GM18511 (cell line): ENCODE measurements around the gene GJA10.
A peak's percentile ranks its signal among the peaks of the same experiment; 100 is the strongest.

Experiments
- ATAC-seq: cut with Tn5 transposase; IDR thresholded peaks from one replicate; pipeline ENCODE4 v1.9.1; 2021; ENCODE audit warnings: mild to moderate bottlenecking, moderate library complexity; ENCODE audit not compliant: unreplicated experiment

GJA10 gene

GRCh38 chr6:89916136-89916920, 22.1 kb downstream of the GJA10 start:
- ATAC-seq, result no peak

GRCh38 chr6:89917216-89917615, 22.9 kb downstream of the GJA10 start:
- ATAC-seq, result no peak

DNA sequence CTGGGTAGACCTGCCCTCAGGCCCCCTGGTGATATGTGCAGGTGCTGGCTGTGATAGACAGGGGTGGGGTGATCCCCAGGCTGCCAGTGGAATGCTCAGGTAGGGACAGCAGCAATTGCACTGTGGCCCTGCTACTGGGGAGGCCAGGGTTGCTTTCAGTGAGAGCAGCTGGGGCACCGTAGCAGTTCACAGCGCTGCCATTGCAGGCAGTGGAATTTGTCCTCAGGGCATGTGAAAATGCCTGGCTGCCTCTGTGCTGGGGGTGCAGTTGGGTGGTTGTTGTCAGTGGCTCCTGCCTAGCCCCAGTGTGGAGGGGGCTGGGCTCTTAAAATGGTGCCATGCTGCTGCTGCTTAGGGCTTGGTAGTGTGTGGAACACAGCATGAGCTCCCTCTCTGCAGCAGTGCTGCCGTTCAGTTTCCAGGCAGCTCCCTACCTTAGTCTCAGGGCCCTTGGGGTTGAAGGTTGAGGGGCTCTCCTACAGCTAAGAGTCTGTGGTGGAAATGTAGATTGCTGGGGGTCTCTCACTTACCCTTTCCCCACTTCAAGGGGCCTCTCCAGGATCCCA, 23.6 kb downstream of the GJA10 start:
- no peak for ATAC-seq

GRCh38 chr6:89921197-89921596, 26.9 kb downstream of the GJA10 start:
- ATAC-seq, result no peak

DNA sequence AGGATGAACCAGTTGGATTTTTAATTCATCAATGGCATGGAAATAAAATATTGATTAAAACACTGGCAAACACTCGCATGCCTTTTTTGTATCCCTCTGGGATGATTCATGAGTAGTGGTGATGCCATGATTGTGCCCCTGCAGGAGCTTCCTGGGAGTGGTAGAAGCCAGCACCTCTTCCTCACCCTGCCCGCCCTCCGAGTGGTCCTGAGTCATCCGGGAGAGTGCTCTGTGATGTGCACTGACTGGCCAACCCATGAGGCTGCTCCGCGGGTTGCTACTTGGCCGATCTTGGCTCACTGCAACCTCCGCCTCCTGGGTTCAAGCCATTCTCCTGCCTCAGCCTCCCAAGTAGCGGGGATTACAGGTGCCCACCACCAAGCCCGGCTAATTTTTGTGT, 27.4 kb downstream of the GJA10 start:
- ATAC-seq, result no peak

DNA sequence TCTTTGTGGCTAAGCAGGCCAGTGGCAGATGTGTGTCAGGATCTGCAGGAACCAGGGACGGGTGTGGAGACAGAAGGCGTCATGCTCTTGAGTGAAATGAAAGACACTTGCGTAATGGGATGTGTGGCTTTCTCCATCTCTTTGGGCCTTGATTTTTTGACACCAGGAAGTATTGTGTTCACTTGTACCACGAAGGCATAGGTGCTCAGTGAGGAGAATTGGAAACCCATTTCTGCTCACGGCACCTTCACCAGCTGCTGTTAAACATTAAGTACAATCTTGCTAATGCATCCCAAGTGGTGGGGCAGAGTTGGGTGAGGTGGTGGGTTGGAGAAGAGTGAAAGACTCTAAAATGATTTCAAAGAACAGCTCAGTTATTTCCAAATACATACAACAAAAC, 30.0 kb downstream of the GJA10 start:
- ATAC-seq, result no peak

GRCh38 chr6:89925826-89926225, 31.6 kb downstream of the GJA10 start:
- no peak for ATAC-seq

GRCh38 chr6:89927264-89927663, 33.0 kb downstream of the GJA10 start:
- no peak for ATAC-seq

- ATAC-seq, result no peak
Observed at GRCh38 chr6:89927791-89928550, 33.7 kb downstream of the GJA10 start.

DNA sequence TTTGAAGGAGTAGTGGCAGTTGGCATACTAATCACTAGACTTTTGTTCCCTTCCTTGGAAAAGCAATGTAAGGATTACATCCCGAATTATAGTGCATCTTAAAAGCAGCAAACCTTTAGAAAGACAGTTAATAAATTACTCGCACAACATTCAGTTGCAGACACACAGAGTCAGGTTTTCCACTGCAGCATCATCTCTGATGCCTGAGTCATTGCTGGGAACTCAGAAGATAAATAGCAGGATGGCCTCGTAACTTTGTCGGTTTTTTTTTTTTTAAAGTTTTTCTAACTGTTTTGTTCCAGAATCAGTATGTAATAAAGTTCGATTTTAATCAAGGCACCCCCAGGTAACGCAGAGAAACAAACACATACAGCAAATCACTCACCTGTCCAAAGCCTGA, 34.3 kb downstream of the GJA10 start:
- no peak for ATAC-seq

- ATAC-seq, result no peak
Observed at GRCh38 chr6:89930789-89931188, 36.5 kb downstream of the GJA10 start.

DNA sequence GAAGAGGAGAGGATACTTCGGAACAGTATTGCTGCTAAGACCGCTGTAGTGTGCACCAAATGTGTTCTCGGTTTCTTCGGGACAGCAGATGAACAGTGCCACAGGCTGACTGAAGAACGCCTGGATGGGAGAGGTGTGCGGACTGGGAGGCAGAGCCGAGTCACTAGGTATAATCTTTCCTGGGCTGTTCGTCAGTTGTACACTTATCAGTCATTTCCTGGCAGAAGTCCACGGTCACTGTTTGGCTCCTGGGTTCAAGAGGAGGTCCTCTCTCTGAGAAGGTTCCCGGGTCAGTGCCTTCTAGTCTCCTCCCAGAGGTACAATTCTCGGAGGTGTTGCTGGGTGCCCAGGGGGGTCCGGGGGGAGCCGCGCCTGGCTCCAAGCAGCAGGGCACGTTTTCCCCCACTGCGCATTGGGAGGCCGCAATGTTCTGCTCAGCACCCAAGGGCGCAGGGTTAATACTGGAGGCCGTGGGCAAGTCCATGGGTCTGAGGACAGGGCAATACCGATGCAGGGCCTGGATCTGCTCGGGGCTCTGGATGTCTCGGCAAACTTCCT, 38.1 kb downstream of the GJA10 start:
- no peak for ATAC-seq

- ATAC-seq, result no peak
Observed at GRCh38 chr6:89934685-89935366, 40.6 kb downstream of the GJA10 start.

DNA sequence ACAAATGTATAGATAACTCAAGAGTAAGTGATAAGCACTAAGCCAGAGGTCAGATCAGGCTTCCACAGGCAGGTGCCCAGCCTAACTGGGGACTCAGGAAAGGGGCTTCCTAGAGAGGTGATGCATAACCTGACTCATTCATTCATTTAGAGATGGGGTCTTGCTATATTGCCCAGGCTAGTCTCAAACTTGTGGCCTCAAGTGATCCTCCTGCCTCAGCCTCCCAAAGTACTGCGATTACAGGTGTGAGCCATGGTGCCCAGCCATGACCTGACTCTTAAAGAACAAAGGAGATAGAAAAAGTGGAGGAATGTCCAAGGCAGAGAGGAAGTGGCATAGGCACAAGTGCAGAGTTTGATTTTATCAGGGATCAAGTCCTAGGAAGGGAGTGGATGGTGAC, 41.9 kb downstream of the GJA10 start:
- no peak for ATAC-seq

- no peak for ATAC-seq
Observed at GRCh38 chr6:89938014-89938413, 43.7 kb downstream of the GJA10 start.

- no peak for ATAC-seq
Observed at GRCh38 chr6:89939144-89939543, 44.9 kb downstream of the GJA10 start.

DNA sequence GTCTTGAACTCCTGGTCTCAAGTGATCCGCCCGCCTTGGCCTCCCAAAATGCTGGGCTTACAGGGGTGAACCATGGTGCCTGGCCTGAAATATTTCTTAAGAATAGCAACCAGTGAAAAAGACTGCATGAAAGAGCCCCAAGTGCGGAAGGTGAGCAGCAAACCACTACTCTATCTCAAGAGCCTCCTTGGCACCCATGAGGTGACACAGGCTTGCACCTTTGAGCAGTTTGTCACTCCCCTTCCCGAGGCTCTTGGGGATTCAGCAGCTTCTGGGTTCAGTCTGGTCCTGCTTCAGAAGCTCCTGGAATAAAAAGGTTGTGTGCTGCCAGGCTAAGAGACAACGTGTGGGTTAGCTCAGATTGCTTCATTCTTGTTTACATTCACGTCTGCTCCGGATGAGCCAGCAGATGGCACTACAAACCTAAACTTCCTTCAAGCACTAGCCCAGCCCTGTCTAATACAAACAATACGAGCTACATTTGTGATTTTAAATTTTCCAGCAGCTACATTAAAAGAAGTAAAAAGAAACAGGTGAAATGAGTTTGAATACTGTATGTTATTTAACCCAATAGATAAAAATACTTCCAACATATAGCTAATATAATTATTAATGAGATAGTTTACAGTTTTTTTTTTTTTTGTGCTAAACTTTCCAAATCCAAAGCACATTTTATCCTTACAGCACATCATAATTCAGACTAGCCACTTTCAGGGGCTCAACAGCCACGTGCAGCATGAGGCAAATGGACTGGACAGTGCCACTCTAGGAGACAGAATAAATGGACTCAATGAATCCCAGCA, 46.2 kb downstream of the GJA10 start:
- ATAC-seq, result peak; percentile 86

DNA sequence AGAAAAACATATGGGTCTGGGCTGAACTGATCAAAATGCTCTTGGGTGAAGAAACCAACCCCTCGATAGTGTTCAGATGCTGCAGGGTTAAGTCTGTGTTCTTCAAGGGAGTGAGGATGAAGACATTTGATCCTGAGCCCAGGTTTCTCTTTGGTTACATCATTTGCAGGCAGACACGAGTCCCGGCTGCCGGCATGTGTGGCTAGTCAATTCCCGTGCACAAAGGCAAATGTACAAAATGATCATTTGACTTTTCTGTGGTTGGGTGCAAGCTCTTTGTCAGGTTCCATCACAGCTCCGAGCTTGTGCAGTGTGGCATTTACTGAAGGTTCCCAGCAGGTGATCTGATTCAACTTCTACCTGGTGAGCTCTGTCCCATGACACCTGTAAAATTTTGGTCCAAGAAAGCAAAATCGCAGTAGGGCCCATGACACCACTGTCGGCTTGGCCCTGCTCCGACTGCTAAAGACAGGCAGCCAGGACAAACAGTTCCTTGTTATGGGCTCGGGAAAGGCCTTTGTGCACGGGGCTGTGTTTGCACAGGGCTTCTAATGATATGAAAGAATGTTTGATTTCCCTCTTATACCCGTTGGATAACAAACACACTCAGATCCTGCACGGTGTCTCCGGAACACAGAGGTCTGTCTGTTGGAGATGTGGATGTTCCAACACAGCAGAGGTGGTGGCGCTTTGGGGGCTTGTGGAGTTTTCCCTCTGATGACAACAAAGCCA, 46.9 kb downstream of the GJA10 start:
- ATAC-seq, result no peak

DNA sequence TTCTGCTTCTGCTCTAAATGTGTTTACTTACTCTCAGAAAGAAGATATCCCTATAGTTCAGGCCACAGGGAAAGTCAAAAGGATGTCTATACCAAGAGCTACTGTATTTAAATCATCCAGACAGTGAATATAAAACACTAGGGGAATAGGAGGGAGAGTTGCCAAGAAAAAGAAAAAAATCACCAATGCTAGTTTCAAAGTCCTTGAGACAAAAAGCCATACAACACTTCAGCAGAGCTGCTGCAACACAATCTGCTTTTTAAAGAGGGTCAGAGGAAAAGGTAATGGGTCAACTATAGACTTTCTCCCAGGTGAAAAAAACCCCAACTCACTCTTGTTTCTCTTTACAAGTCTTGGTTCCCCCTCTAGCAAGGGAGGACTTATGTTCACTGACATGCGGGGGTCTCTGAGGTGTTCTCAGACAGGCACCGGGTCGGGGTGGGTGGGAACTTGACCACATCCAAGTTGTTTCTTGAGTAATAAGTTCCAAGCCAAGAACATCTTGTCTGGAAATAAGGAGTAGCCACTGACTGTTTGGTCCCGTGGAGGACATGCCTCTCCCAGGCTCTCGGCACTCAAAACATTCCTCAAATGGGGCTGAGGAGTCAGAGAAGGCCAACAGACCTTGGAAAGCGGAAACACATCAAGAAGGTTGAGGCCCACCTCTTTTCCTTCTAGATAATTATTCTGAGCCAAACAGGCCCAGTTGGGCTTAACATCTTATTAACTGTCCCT, 47.7 kb downstream of the GJA10 start:
- no peak for ATAC-seq
